ENCODE data around the gene FAM149B1. TPM values are rescaled to one million over a fixed set of nuclear protein-coding genes. Genes with fewer than 3 reads are reported as not detected.

The FAM149B1 gene
- total and polyA plus RNA-seq, 10 of the 15 experiments (the other 5 are each of a cell fraction or from before 2014, with no cell fraction given) = 6.6 to 20.9 (median 11.2) TPM

DNA sequence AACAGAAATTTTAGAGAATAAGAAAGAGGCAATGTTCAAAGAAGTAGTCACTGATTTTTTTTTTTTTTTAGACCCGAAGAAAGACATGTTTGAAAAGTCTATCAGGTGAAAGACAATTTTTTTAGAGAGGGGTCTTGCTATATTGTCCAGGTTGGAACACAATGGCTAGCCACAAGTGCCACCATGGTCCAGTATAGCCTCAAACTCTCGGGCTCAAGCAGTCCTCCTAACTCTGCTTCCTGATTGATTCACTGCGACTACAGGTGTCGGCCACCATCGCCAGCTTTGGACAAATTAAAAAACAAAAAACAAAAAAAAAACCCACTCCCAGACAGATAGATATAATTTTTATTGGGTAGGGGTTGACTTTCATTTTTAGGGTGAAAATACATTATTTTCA, 22.3 kb downstream of the FAM149B1 start:
- Histone ChIP-seq H3K27ac (ENCODE audit: control insufficient read depth, insufficient read depth) (no peak overlapping the region), H3K4me2 (ENCODE audit: control insufficient read depth, insufficient read depth) (no peak overlapping the region), H3K36me3 (ENCODE audit: control insufficient read depth in 2 of 2, insufficient read depth in 2 of 2, low read length in 1 of 2) (no peaks in the 10 kb centered on the region; a peak in 1 of 4 replicates), H3K79me2 (ENCODE audit: control insufficient read depth, insufficient read depth, low read length) (no peaks in the 10 kb centered on the region), H4K20me1 (ENCODE audit: control insufficient read depth, insufficient read depth) (no peaks in the 10 kb centered on the region), H3K9me3 (replicated peaks; ENCODE audit: control insufficient read depth, insufficient read depth, low read length) (no peaks in the 10 kb centered on the region), H3K27me3 (replicated peaks in 1 of 2; ENCODE audit: control insufficient read depth in 2 of 2, insufficient read depth in 2 of 2, low read length in 1 of 2) (no peaks in the 10 kb centered on the region), H3K4me1 (ENCODE audit: control insufficient read depth, insufficient read depth, low read length) (no peaks in the 10 kb centered on the region), H3K4me3 (no peak overlapping the region), H2AFZ (ENCODE audit: control insufficient read depth, low read depth, low read length) (no peak overlapping the region), H3K9ac (ENCODE audit: control insufficient read depth, insufficient read depth, low read length) (no peak overlapping the region)
- POLR2A ChIA-PET = no interaction called here
- WGBS (ENCODE audit: insufficient coverage, insufficient replicate concordance, low lambda C conversion rate, missing lambda C conversion rate) = 91% methylated on average over 5 of the region's 5 CpGs
- FAIRE-seq (no peak), ATAC-seq (no peak), DNase-seq (ENCODE audit: low read depth, low spot score) (no peak)
- BruUV-seq (replicated peaks) = no TSS peak
- CTCF ChIA-PET = interaction anchor here (0.6 to 1.0 kb wide), 2 partner anchors 13 to 34 kb away, joined by 3 read pairs; no protein-coding TSS in a partner anchor
- RAD21 ChIA-PET (ENCODE audit: unreplicated experiment) = no interaction called here
- in situ Hi-C loops (cut with MboI) (no loop called here), intact Hi-C loops (cut with micrococcal nuclease; ENCODE audit: unreplicated experiment) (no loop called here)
- SMC1A ChIA-PET (ENCODE audit: uncharacterized antibody, unreplicated experiment) = interaction anchor here (0.6 kb wide), 1 partner anchor 1256 kb away, joined by 5 read pairs; no protein-coding TSS in a partner anchor
- TF ChIP-seq POLR2AphosphoS2 (IDR thresholded peaks at IDR 0.05; ENCODE audit: low read depth, low read length) (no peak), TCF3 (IDR thresholded peaks at IDR 0.05; ENCODE audit: borderline replicate concordance, insufficient read depth, low read depth, low read length) (no peak), MEF2B (IDR thresholded peaks at IDR 0.05; ENCODE audit: partially characterized antibody, poor library complexity, severe bottlenecking) (no peak), KLF5 (IDR thresholded peaks at IDR 0.05; ENCODE audit: partially characterized antibody) (no peak), ZNF217 (IDR thresholded peaks at IDR 0.05) (no peak), ASH2L (IDR thresholded peaks at IDR 0.05; ENCODE audit: borderline replicate concordance, low read depth) (no peak), CHD2 (IDR thresholded peaks at IDR 0.05; ENCODE audit: borderline replicate concordance, low read depth, low read length) (no peak)
- TF ChIP-seq, protein P1, sequence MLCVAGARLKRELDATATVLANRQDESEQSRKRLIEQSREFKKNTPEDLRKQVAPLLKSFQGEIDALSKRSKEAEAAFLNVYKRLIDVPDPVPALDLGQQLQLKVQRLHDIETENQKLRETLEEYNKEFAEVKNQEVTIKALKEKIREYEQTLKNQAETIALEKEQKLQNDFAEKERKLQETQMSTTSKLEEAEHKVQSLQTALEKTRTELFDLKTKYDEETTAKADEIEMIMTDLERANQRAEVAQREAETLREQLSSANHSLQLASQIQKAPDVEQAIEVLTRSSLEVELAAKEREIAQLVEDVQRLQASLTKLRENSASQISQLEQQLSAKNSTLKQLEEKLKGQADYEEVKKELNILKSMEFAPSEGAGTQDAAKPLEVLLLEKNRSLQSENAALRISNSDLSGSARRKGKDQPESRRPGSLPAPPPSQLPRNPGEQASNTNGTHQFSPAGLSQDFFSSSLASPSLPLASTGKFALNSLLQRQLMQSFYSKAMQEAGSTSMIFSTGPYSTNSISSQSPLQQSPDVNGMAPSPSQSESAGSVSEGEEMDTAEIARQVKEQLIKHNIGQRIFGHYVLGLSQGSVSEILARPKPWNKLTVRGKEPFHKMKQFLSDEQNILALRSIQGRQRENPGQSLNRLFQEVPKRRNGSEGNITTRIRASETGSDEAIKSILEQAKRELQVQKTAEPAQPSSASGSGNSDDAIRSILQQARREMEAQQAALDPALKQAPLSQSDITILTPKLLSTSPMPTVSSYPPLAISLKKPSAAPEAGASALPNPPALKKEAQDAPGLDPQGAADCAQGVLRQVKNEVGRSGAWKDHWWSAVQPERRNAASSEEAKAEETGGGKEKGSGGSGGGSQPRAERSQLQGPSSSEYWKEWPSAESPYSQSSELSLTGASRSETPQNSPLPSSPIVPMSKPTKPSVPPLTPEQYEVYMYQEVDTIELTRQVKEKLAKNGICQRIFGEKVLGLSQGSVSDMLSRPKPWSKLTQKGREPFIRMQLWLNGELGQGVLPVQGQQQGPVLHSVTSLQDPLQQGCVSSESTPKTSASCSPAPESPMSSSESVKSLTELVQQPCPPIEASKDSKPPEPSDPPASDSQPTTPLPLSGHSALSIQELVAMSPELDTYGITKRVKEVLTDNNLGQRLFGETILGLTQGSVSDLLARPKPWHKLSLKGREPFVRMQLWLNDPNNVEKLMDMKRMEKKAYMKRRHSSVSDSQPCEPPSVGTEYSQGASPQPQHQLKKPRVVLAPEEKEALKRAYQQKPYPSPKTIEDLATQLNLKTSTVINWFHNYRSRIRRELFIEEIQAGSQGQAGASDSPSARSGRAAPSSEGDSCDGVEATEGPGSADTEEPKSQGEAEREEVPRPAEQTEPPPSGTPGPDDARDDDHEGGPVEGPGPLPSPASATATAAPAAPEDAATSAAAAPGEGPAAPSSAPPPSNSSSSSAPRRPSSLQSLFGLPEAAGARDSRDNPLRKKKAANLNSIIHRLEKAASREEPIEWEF (IDR thresholded peaks at IDR 0.05; ENCODE audit: insufficient replicate concordance, low read depth, low read length) = no peak
- TF ChIP-seq, protein P2, sequence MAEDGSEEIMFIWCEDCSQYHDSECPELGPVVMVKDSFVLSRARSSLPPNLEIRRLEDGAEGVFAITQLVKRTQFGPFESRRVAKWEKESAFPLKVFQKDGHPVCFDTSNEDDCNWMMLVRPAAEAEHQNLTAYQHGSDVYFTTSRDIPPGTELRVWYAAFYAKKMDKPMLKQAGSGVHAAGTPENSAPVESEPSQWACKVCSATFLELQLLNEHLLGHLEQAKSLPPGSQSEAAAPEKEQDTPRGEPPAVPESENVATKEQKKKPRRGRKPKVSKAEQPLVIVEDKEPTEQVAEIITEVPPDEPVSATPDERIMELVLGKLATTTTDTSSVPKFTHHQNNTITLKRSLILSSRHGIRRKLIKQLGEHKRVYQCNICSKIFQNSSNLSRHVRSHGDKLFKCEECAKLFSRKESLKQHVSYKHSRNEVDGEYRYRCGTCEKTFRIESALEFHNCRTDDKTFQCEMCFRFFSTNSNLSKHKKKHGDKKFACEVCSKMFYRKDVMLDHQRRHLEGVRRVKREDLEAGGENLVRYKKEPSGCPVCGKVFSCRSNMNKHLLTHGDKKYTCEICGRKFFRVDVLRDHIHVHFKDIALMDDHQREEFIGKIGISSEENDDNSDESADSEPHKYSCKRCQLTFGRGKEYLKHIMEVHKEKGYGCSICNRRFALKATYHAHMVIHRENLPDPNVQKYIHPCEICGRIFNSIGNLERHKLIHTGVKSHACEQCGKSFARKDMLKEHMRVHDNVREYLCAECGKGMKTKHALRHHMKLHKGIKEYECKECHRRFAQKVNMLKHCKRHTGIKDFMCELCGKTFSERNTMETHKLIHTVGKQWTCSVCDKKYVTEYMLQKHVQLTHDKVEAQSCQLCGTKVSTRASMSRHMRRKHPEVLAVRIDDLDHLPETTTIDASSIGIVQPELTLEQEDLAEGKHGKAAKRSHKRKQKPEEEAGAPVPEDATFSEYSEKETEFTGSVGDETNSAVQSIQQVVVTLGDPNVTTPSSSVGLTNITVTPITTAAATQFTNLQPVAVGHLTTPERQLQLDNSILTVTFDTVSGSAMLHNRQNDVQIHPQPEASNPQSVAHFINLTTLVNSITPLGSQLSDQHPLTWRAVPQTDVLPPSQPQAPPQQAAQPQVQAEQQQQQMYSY (CRISPR knock-in tag; IDR thresholded peaks at IDR 0.05) = no peak
- TF ChIP-seq, protein P3, sequence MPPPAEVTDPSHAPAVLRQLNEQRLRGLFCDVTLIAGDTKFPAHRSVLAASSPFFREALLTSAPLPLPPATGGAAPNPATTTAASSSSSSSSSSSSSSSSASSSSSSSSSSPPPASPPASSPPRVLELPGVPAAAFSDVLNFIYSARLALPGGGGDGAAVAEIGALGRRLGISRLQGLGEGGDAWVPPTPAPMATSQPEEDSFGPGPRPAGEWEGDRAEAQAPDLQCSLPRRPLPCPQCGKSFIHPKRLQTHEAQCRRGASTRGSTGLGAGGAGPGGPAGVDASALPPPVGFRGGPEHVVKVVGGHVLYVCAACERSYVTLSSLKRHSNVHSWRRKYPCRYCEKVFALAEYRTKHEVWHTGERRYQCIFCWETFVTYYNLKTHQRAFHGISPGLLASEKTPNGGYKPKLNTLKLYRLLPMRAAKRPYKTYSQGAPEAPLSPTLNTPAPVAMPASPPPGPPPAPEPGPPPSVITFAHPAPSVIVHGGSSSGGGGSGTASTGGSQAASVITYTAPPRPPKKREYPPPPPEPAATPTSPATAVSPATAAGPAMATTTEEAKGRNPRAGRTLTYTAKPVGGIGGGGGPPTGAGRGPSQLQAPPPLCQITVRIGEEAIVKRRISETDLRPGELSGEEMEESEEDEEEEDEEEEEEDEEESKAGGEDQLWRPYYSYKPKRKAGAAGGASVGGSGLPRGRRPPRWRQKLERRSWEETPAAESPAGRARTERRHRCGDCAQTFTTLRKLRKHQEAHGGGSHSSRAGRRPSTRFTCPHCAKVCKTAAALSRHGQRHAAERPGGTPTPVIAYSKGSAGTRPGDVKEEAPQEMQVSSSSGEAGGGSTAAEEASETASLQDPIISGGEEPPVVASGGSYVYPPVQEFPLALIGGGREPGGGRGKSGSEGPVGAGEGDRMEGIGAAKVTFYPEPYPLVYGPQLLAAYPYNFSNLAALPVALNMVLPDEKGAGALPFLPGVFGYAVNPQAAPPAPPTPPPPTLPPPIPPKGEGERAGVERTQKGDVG (CRISPR knock-in tag; IDR thresholded peaks at IDR 0.05) = no peak
